GM23338 (cell line): ENCODE results near the gene MYO5A. TPM values are rescaled to one million over a fixed set of nuclear protein-coding genes. Genes with fewer than 3 reads are reported as not detected.

Source experiments
- ATAC-seq: fragments of 200-7000 bp; cut with Tn5 transposase; 3 replicates; pipeline ENCODE4 v1.9.1; 2020
- DNase-seq: peaks from one replicate; pipeline ENCODE4 v3.0.0-alpha.2; 2015; ENCODE audit warnings: low spot score
- H2AFZ ChIP-seq: fragments of 200-600 bp; sonication (generic); 2 replicates; pipeline ENCODE4 v1.8.0; 2016; ENCODE audit warnings: antibody characterized with exemption, mild to moderate bottlenecking, moderate library complexity
- H3F3A ChIP-seq: fragments of 200-600 bp; sonication (generic); replicated peaks from 2 replicates; pipeline ENCODE4 v1.8.0; 2017; ENCODE audit warnings: antibody characterized with exemption, mixed run types, low read depth
- H3K27ac ChIP-seq: fragments of 200-600 bp; sonication (generic); 2 replicates; pipeline ENCODE4 v1.6.1; 2016; ENCODE audit warnings: low read depth
- H3K27me3 ChIP-seq: fragments of 200-600 bp; sonication (generic); 2 replicates; pipeline ENCODE4 v1.8.0; 2016; ENCODE audit warnings: mild to moderate bottlenecking, mixed run types, moderate library complexity; ENCODE audit not compliant: insufficient read depth
- H3K36me3 ChIP-seq: fragments of 200-600 bp; sonication (generic); 2 replicates; pipeline ENCODE4 v1.8.0; 2016; ENCODE audit warnings: mild to moderate bottlenecking; ENCODE audit not compliant: insufficient read depth
- H3K4me1 ChIP-seq: fragments of 200-600 bp; sonication (generic); 2 replicates; pipeline ENCODE4 v1.8.0; 2016; ENCODE audit warnings: mild to moderate bottlenecking, moderate library complexity; ENCODE audit not compliant: insufficient read depth
- H3K4me2 ChIP-seq: fragments of 200-600 bp; sonication (generic); 2 replicates; pipeline ENCODE4 v1.7.1; 2017; ENCODE audit warnings: mixed run types
- H3K4me3 ChIP-seq: fragments of 200-600 bp; sonication (generic); 2 replicates; pipeline ENCODE4 v1.6.1; 2016; ENCODE audit warnings: mixed run types
- H3K79me2 ChIP-seq: fragments of 200-600 bp; sonication (generic); replicated peaks from 2 replicates; pipeline ENCODE4 v1.8.0; 2017; ENCODE audit warnings: mild to moderate bottlenecking; ENCODE audit not compliant: insufficient read depth
- H3K9me2 ChIP-seq: fragments of 200-600 bp; sonication (generic); 2 replicates; pipeline ENCODE4 v1.8.0; 2017; ENCODE audit not compliant: insufficient read depth
- H4K20me1 ChIP-seq: fragments of 200-600 bp; sonication (generic); replicated peaks from 2 replicates; pipeline ENCODE4 v1.8.0; 2017; ENCODE audit warnings: mild to moderate bottlenecking; ENCODE audit not compliant: insufficient read depth
- H3K27ac Mint-ChIP-seq: 2 replicates; pipeline ENCODE4 v1.8.0; 2020; ENCODE audit warnings: inconsistent platforms, mild to moderate bottlenecking, moderate library complexity, mixed read lengths
- H3K27me3 Mint-ChIP-seq: 3 replicates; pipeline ENCODE4 v1.8.0; 2022; ENCODE audit warnings: low read depth, mild to moderate bottlenecking, moderate library complexity, mixed read lengths, inconsistent platforms; ENCODE audit not compliant: insufficient read depth, poor library complexity
- H3K36me3 Mint-ChIP-seq: 3 replicates; pipeline ENCODE4 v1.8.0; 2021; ENCODE audit warnings: low read depth, mild to moderate bottlenecking, inconsistent platforms, moderate library complexity, mixed read lengths
- H3K4me1 Mint-ChIP-seq: 3 replicates; pipeline ENCODE4 v1.8.0; 2020; ENCODE audit warnings: mild to moderate bottlenecking, inconsistent platforms, mixed read lengths
- H3K4me3 Mint-ChIP-seq: 3 replicates; pipeline ENCODE4 v1.8.0; 2021; ENCODE audit warnings: moderate library complexity, mild to moderate bottlenecking, inconsistent platforms, mixed read lengths
- H3K9me3 Mint-ChIP-seq: 3 replicates; pipeline ENCODE4 v1.8.0; 2020; ENCODE audit warnings: moderate library complexity, mild to moderate bottlenecking, inconsistent platforms, mixed read lengths
- CREB1 ChIP-seq: fragments of 250-450 bp; sonication (Bioruptor Pico); IDR thresholded peaks from 2 replicates; pipeline ENCODE4 v1.5.0; 2020; ENCODE audit warnings: low read depth, mild to moderate bottlenecking, moderate library complexity
- EZH2 ChIP-seq: fragments of 200-600 bp; sonication (generic); IDR thresholded peaks from one replicate; pipeline ENCODE4 v1.8.0; 2017; ENCODE audit warnings: antibody characterized with exemption, mild to moderate bottlenecking, low read depth; ENCODE audit not compliant: unreplicated experiment
- EZH2phosphoT487 ChIP-seq: fragments of 200-600 bp; sonication (generic); IDR thresholded peaks from one replicate; pipeline ENCODE4 v1.8.1; 2018; ENCODE audit warnings: antibody characterized with exemption; ENCODE audit not compliant: unreplicated experiment
- JUNB ChIP-seq: IDR thresholded peaks from one replicate; pipeline ENCODE4 v1.6.1; 2016; ENCODE audit warnings: antibody characterized with exemption; ENCODE audit not compliant: unreplicated experiment
- NANOG ChIP-seq: IDR thresholded peaks from 2 replicates; pipeline ENCODE4 v1.6.1; 2016; ENCODE audit warnings: antibody characterized with exemption, borderline replicate concordance
- STAT1 ChIP-seq: IDR thresholded peaks from one replicate; pipeline ENCODE4 v1.6.1; 2016; ENCODE audit warnings: antibody characterized with exemption; ENCODE audit not compliant: unreplicated experiment
- ZNF114 ChIP-seq: fragments of 250-450 bp; sonication (Bioruptor Pico); IDR thresholded peaks from 2 replicates; pipeline ENCODE4 v1.5.0; 2020; ENCODE audit warnings: mild to moderate bottlenecking, moderate library complexity
- polyA plus RNA-seq: library from polyadenylated mRNA; unstranded; fragments of >200 nt; fragmentation: Nextera tagmentation; extraction: Ambion mirVana; gene quantifications from 2 replicates; pipeline ENCODE4 v1.2.1, GENCODE V29; 2016
- total RNA-seq: library from RNA; depleted of rRNA; stranded (reverse); fragments of >200 nt; shearing (Covaris generic); gene quantifications from 2 replicates; pipeline ENCODE4 v1.2.3, GENCODE V29; 2014
- TF ChIP-seq, protein P1 (sequence below): IDR thresholded peaks from 2 replicates; pipeline ENCODE4 v1.6.1; 2016; ENCODE audit warnings: antibody characterized with exemption
- TF ChIP-seq, protein P2 (sequence below), 2 experiments: fragments of 200-600 bp in 1 of 2; sonication (generic) in 1 of 2; conservative IDR thresholded peaks; 2 replicates each; pipeline versions ENCODE4 v1.5.1 to v1.6.1; 2016 to 2017; ENCODE audit warnings: antibody characterized with exemption in 2 of 2, low read depth in 2 of 2, mild to moderate bottlenecking in 2 of 2, moderate library complexity in 1 of 2
- TF ChIP-seq, protein P3 (sequence below): IDR thresholded peaks from one replicate; pipeline ENCODE4 v1.6.1; 2018; ENCODE audit warnings: antibody characterized with exemption; ENCODE audit not compliant: unreplicated experiment

MYO5A gene
- total and polyA plus RNA-seq, 2 experiments from 2014 or later, result 5.7 to 31.8 TPM

DNA sequence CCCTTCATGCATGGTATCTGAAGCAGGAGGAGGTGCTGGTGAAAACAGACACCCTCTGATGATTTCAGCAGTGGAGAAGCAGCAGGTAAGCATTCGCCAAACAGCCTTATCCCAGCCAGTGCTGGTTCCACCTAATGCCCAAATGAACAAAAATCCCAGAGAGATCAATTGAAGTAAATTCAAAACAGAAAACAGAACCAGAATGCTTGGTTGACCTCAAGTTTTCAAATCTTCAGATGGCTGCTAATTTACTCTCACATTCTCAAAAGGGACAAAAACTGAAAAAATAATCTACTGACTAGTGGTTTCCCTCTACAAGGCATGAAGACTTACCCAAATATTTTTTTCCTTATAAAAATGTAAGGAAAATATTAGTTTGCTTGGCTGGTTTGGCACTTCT, 146.0 kb downstream of the MYO5A start:
- no peaks in the 10 kb centered on the region for H3K27me3 ChIP-seq
- no peak overlapping the region for H3K4me2 ChIP-seq
- H3K79me2 ChIP-seq, result no peaks in the 10 kb centered on the region
- no peak overlapping the region for H3K4me3 Mint-ChIP-seq
- no peak overlapping the region for H3K27ac Mint-ChIP-seq
- no peaks in the 10 kb centered on the region for H3K4me1 ChIP-seq
- no peaks in the 10 kb centered on the region for H3K9me3 Mint-ChIP-seq
- DNase-seq (no peak), ATAC-seq (no peak)
- H3K27ac ChIP-seq, result no peak overlapping the region
- no peaks in the 10 kb centered on the region for H3K27me3 Mint-ChIP-seq
- H3F3A ChIP-seq, result no peaks in the 10 kb centered on the region
- H2AFZ ChIP-seq, result no peak overlapping the region
- H3K9me2 ChIP-seq, result no peaks in the 10 kb centered on the region
- no peak for TF ChIP-seq EZH2
- no peak for TF ChIP-seq NANOG
- no peaks in the 10 kb centered on the region for H3K36me3 ChIP-seq
- H3K4me3 ChIP-seq, result no peak overlapping the region
- H4K20me1 ChIP-seq, result no peaks in the 10 kb centered on the region
- no peaks in the 10 kb centered on the region for H3K4me1 Mint-ChIP-seq
- peaks cover 2% of the 10 kb centered on the region for H3K36me3 Mint-ChIP-seq

DNA sequence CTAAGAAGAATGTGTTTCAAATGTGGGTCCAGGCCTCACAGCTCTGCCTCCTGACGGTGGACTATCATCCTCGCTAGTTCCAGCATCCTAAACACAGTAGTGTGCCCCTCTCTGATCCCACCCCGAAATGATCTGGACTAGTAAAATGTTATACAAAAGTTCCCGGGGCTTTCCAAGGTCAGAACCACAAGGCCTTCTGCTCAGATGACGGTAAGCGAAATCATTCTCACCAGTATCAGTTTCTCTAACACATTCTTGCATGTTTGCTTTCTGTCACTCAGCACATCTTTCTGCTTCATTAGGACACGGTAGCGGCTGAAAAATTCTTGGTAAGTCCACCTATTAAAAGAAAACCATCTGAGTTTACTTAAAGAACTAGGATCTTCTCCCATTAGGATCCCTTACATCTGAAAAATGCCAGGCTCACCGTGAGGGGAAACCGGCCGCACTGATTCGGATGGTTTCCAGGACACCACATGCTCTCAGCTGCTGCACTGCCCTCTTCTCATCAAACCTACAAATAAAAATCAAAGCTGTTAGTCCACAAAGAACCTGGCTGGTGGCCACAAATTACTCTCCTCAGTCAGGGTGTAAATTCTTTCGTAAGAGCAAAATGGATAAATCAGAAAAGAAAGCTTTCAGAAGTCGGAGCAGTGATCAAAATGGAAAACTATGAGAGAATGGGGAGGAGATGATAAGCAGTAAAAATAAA, 149.1 kb downstream of the MYO5A start:
- Histone ChIP-seq H3K4me3 (no peak overlapping the region), H3K36me3 (peaks cover 7% of the 10 kb centered on the region; the same call in 1 of the 2 replicates), H3K27ac (no peak overlapping the region), H3K9me2 (no peaks in the 10 kb centered on the region), H3K4me1 (no peaks in the 10 kb centered on the region), H3K27me3 (no peaks in the 10 kb centered on the region), H3K79me2 (no peaks in the 10 kb centered on the region), H3K4me2 (no peak overlapping the region), H3F3A (no peaks in the 10 kb centered on the region), H2AFZ (no peak overlapping the region), H4K20me1 (no peaks in the 10 kb centered on the region)
- DNase-seq (no peak), ATAC-seq (no peak)
- Mint-ChIP-seq H3K27me3 (no peaks in the 10 kb centered on the region), H3K4me3 (no peak overlapping the region), H3K9me3 (no peaks in the 10 kb centered on the region), H3K4me1 (no peaks in the 10 kb centered on the region), H3K36me3 (peaks cover 19% of the 10 kb centered on the region), H3K27ac (no peak overlapping the region)
- TF ChIP-seq ZNF114 (CRISPR knock-in tag) (no peak), NANOG (no peak), CREB1 (no peak), JUNB (no peak), EZH2phosphoT487 (no peak)
- TF ChIP-seq, protein P1, sequence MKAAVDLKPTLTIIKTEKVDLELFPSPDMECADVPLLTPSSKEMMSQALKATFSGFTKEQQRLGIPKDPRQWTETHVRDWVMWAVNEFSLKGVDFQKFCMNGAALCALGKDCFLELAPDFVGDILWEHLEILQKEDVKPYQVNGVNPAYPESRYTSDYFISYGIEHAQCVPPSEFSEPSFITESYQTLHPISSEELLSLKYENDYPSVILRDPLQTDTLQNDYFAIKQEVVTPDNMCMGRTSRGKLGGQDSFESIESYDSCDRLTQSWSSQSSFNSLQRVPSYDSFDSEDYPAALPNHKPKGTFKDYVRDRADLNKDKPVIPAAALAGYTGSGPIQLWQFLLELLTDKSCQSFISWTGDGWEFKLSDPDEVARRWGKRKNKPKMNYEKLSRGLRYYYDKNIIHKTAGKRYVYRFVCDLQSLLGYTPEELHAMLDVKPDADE, result no peak

DNA sequence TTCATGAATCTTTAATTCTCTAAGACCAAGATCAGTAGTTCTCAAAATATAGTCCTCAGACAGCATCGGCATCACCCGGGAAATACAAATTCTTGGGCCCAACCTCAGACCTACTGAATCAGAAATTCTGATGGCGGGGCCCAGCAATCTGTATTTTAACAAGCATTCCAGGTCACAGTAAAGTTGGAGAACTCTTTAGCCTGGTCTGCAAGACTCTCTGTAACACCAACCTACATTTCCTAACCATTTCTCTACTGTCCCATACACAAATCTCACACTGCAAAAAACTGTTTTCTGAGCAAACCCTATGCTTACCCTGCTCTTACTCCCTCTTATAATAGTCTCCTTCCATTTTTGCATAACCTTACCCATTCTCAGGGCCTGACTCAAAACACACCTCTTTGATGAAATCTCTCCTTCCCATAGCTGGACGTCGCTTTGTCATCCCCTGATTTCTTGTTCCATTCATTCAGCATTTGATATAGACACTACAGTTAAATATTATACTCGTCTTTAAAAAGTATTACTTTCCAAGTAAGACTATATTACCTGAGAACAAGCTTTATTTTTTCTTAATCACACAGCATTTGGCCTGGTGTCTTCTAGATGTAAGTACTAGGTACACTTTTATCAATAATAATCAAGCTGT, 149.8 kb downstream of the MYO5A start:
- no peaks in the 10 kb centered on the region for H3K27me3 ChIP-seq
- ATAC-seq (no peak), DNase-seq (no peak)
- H3K4me3 Mint-ChIP-seq, result no peak overlapping the region
- peaks cover 24% of the 10 kb centered on the region for H3K36me3 Mint-ChIP-seq
- H3K79me2 ChIP-seq, result no peaks in the 10 kb centered on the region
- no peaks in the 10 kb centered on the region for H3K9me3 Mint-ChIP-seq
- H3K4me2 ChIP-seq, result no peak overlapping the region
- H3K4me1 Mint-ChIP-seq, result no peaks in the 10 kb centered on the region
- H4K20me1 ChIP-seq, result no peaks in the 10 kb centered on the region
- H3K9me2 ChIP-seq, result no peaks in the 10 kb centered on the region
- H3K27me3 Mint-ChIP-seq, result no peaks in the 10 kb centered on the region
- H3K27ac ChIP-seq, result no peak overlapping the region
- H3F3A ChIP-seq, result no peaks in the 10 kb centered on the region
- H2AFZ ChIP-seq, result no peak overlapping the region
- no peak overlapping the region for H3K27ac Mint-ChIP-seq
- no peak overlapping the region for H3K4me3 ChIP-seq
- H3K36me3 ChIP-seq, result peaks cover 13% of the 10 kb centered on the region; the same call in 1 of the 2 replicates
- no peaks in the 10 kb centered on the region for H3K4me1 ChIP-seq
- TF ChIP-seq NANOG, result no peak
- TF ChIP-seq STAT1, result no peak
- no peak for TF ChIP-seq EZH2phosphoT487
- TF ChIP-seq, protein P2, sequence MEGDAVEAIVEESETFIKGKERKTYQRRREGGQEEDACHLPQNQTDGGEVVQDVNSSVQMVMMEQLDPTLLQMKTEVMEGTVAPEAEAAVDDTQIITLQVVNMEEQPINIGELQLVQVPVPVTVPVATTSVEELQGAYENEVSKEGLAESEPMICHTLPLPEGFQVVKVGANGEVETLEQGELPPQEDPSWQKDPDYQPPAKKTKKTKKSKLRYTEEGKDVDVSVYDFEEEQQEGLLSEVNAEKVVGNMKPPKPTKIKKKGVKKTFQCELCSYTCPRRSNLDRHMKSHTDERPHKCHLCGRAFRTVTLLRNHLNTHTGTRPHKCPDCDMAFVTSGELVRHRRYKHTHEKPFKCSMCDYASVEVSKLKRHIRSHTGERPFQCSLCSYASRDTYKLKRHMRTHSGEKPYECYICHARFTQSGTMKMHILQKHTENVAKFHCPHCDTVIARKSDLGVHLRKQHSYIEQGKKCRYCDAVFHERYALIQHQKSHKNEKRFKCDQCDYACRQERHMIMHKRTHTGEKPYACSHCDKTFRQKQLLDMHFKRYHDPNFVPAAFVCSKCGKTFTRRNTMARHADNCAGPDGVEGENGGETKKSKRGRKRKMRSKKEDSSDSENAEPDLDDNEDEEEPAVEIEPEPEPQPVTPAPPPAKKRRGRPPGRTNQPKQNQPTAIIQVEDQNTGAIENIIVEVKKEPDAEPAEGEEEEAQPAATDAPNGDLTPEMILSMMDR (conservative IDR thresholded peaks at IDR 0.05; ENCODE audit: low read depth in 2 of 2), result no peak
- TF ChIP-seq, protein P3, sequence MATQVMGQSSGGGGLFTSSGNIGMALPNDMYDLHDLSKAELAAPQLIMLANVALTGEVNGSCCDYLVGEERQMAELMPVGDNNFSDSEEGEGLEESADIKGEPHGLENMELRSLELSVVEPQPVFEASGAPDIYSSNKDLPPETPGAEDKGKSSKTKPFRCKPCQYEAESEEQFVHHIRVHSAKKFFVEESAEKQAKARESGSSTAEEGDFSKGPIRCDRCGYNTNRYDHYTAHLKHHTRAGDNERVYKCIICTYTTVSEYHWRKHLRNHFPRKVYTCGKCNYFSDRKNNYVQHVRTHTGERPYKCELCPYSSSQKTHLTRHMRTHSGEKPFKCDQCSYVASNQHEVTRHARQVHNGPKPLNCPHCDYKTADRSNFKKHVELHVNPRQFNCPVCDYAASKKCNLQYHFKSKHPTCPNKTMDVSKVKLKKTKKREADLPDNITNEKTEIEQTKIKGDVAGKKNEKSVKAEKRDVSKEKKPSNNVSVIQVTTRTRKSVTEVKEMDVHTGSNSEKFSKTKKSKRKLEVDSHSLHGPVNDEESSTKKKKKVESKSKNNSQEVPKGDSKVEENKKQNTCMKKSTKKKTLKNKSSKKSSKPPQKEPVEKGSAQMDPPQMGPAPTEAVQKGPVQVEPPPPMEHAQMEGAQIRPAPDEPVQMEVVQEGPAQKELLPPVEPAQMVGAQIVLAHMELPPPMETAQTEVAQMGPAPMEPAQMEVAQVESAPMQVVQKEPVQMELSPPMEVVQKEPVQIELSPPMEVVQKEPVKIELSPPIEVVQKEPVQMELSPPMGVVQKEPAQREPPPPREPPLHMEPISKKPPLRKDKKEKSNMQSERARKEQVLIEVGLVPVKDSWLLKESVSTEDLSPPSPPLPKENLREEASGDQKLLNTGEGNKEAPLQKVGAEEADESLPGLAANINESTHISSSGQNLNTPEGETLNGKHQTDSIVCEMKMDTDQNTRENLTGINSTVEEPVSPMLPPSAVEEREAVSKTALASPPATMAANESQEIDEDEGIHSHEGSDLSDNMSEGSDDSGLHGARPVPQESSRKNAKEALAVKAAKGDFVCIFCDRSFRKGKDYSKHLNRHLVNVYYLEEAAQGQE, result no peak
- TF ChIP-seq, protein P1, result no peak
- no peak for TF ChIP-seq ZNF114 (CRISPR knock-in tag)
- no peak for TF ChIP-seq EZH2
- TF ChIP-seq JUNB, result no peak
